ENCODE results near the gene CCDC91. TPM values are rescaled to one million over a fixed set of nuclear protein-coding genes. Genes with fewer than 3 reads are reported as not detected.

CCDC91 gene
- total RNA-seq, 1 donor from 2014 or later = 23.2 TPM

GRCh38 chr12:28591831-28592230 is 401.6 kb downstream of the CCDC91 start:
- Mint-ChIP-seq H3K4me1 (ENCODE audit: unreplicated experiment) (no peaks in the 10 kb centered on the region), H3K4me3 (no peak overlapping the region), H3K9me3 (peaks cover 9% of the 10 kb centered on the region), H3K27me3 (no peaks in the 10 kb centered on the region), H3K36me3 (no peaks in the 10 kb centered on the region), H3K27ac (no peak overlapping the region)
- TF ChIP-seq CTCF (conservative IDR thresholded peaks at IDR 0.05) = no peak
- DNase-seq (ENCODE audit: extremely low spot score, unreplicated experiment) = no peak

Other genes starting within 250 kb of the CCDC91 start
- 6.3 and 38.1 TPM in 2 replicates for gene PTHLH, start 217.7 kb upstream of the CCDC91 start, total RNA-seq (ENCODE audit: low replicate concordance)

All from type B pancreatic cell (in vitro differentiated cells).